IMR-90 (cell line): ENCODE results near the gene FAM174B.

Experiments used
- CEBPB ChIP-seq: IDR thresholded peaks from 2 replicates; pipeline ENCODE4 v1.6.1; 2012; ENCODE audit warnings: low read depth, low read length, improper control_type of control experiment
- MAFK ChIP-seq: IDR thresholded peaks from 2 replicates; pipeline ENCODE4 v1.6.1; 2012; ENCODE audit warnings: low read depth, low read length, improper control_type of control experiment
- POLR2A ChIP-seq: IDR thresholded peaks from 2 replicates; pipeline ENCODE4 v1.6.1; 2012; ENCODE audit warnings: mild to moderate bottlenecking, low read depth, low read length
- RAD21 ChIP-seq: IDR thresholded peaks from 2 replicates; pipeline ENCODE4 v1.6.1; 2012; ENCODE audit warnings: low read length, improper control_type of control experiment
- TF ChIP-seq, protein P1 (sequence below): conservative IDR thresholded peaks from 2 replicates; pipeline ENCODE4 v1.5.1; 2012; ENCODE audit warnings: mild to moderate bottlenecking, low read depth, low read length, improper control_type of control experiment

DNA sequence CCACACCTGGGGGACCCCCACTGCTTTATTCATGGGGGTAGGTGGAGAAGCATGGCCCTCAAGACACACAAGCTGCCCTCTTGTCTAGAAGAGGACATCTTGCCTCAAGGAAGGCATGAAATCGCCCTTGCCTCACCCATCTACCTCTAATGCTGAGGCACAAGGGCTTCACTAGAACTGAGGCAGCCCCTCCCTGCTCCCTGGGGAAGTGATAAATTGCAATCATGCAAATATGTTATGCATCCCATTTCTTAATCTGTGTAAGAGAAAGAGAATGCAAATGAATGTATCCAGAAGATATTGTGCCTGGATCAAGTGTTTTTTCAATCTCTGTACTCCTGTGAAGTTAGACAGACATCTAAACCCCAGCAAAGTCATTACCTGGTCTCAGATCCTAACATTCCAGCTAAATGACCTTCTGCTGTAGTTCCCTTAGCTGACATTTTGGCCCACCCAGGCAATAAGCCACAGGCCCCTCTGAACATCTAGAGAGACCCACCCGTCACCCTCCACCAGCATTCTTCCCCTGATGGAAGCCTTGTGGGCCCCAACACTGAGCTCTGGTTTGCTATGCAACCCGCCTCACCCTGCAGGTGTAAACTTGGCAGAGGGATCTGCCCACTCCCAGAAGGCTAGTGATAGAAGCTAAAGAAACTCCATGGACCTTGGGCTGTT is 53.8 kb downstream of the FAM174B start:
- TF ChIP-seq, protein P1, sequence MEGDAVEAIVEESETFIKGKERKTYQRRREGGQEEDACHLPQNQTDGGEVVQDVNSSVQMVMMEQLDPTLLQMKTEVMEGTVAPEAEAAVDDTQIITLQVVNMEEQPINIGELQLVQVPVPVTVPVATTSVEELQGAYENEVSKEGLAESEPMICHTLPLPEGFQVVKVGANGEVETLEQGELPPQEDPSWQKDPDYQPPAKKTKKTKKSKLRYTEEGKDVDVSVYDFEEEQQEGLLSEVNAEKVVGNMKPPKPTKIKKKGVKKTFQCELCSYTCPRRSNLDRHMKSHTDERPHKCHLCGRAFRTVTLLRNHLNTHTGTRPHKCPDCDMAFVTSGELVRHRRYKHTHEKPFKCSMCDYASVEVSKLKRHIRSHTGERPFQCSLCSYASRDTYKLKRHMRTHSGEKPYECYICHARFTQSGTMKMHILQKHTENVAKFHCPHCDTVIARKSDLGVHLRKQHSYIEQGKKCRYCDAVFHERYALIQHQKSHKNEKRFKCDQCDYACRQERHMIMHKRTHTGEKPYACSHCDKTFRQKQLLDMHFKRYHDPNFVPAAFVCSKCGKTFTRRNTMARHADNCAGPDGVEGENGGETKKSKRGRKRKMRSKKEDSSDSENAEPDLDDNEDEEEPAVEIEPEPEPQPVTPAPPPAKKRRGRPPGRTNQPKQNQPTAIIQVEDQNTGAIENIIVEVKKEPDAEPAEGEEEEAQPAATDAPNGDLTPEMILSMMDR, result no peak
- TF ChIP-seq RAD21 (no peak), POLR2A (no peak), CEBPB (no peak), MAFK (no peak)
